Esophagus squamous epithelium (tissue), 4 donors: ENCODE results near the gene ATXN7L3.

Experiments
- CTCF ChIP-seq, 6 experiments: fragments of 450-650 bp in 4 of 6; fragments of 200-600 bp in 2 of 6; sonication (generic) in 2 of 6; IDR thresholded peaks; one replicate each; pipeline ENCODE4 v1.5.1; 2016 to 2019; ENCODE audit warnings: antibody characterized with exemption in 6 of 6, mild to moderate bottlenecking in 4 of 6, moderate library complexity in 4 of 6
- POLR2A ChIP-seq, 4 donors: fragments of 450-650 bp; IDR thresholded peaks; one replicate each; pipeline ENCODE4 v1.6.1; 2017; ENCODE audit warnings: antibody characterized with exemption in 4 of 4, mild to moderate bottlenecking in 4 of 4, moderate library complexity in 3 of 4

- TF ChIP-seq CTCF (IDR thresholded peaks at IDR 0.05), result peak in 1 of 6 experiments; percentile 7
- TF ChIP-seq POLR2A (IDR thresholded peaks at IDR 0.05), result peak in 2 of 4 donors; percentile 36 to 47
Measured at GRCh38 chr17:44197980-44198720, 1.5 kb downstream of the ATXN7L3 start.
